K562 (cell line): Measurements from ENCODE around the gene SPTBN4. TPM values are rescaled to one million over a fixed set of nuclear protein-coding genes. Genes with fewer than 3 reads are reported as not detected.

Experiments used
- CREM ChIP-seq: IDR thresholded peaks from 2 replicates; pipeline ENCODE4 v1.6.1; 2014; ENCODE audit warnings: antibody characterized with exemption, low read depth
- CXXC5 ChIP-seq: fragments of 250-450 bp; sonication (Bioruptor Pico); IDR thresholded peaks from 2 replicates; pipeline ENCODE4 v1.8.0; 2022; ENCODE audit warnings: inconsistent platforms, mild to moderate bottlenecking, moderate library complexity
- GABPB2 ChIP-seq: fragments of 250-450 bp; sonication (Bioruptor Pico); conservative IDR thresholded peaks from 2 replicates; pipeline ENCODE4 v1.5.1; 2021; ENCODE audit warnings: mild to moderate bottlenecking
- MAZ ChIP-seq, 2 experiments: fragments of 450-650 bp in 1 of 2; sonication (generic) in 1 of 2; formaldehyde crosslinking; IDR thresholded peaks in 1 of 2; conservative IDR thresholded peaks in 1 of 2; 2 replicates each; pipeline versions ENCODE4 v1.4.0 to v1.5.0; 2020; ENCODE audit warnings: mild to moderate bottlenecking in 1 of 2, missing genetic modification reagents in 1 of 2
- MEF2D ChIP-seq: conservative IDR thresholded peaks from 2 replicates; pipeline ENCODE4 v1.6.1; 2016; ENCODE audit warnings: low read depth, missing genetic modification characterization, missing compliant biosample characterization
- PHF20 ChIP-seq: fragments of 450-650 bp; IDR thresholded peaks from 2 replicates; pipeline ENCODE4 v1.6.1; 2018; ENCODE audit not compliant: partially characterized antibody
- SIN3B ChIP-seq: fragments of 450-650 bp; IDR thresholded peaks from 2 replicates; pipeline ENCODE4 v1.6.1; 2017; ENCODE audit warnings: low read depth, mild to moderate bottlenecking, moderate library complexity
- SMC3 ChIP-seq: conservative IDR thresholded peaks from 2 replicates; pipeline ENCODE4 v1.6.1; 2011; ENCODE audit warnings: low read depth, low read length, improper control_type of control experiment; ENCODE audit not compliant: insufficient read depth
- SP1 ChIP-seq: sonication (generic); formaldehyde crosslinking; IDR thresholded peaks from 2 replicates; pipeline ENCODE4 v1.8.1; 2022; ENCODE audit warnings: mild to moderate bottlenecking, missing genetic modification reagents
- ZKSCAN1 ChIP-seq: fragments of 150-350 bp; IDR thresholded peaks from 2 replicates; pipeline ENCODE4 v1.6.1; 2016; ENCODE audit warnings: low read depth, low read length
- ZNF589 ChIP-seq: fragments of 200-800 bp; sonication (Bioruptor generic); IDR thresholded peaks from 2 replicates; pipeline ENCODE4 v1.6.1; 2016; ENCODE audit warnings: low read depth, missing genetic modification characterization, missing compliant biosample characterization
- polyA plus RNA-seq, 8 experiments: library from polyadenylated mRNA; depleted of rRNA in 4 of 8; stranded (reverse) in 5 of 8; unstranded in 3 of 8; fragments of >200 nt; fragmentation: Nextera tagmentation in 2 of 8; fragmentation: Illumina TruSeq in 1 of 8; extraction: Ambion mirVana in 2 of 8; extraction: Trizol in 1 of 8; gene quantifications; 2 replicates each; pipeline versions ENCODE4 v1.2.1 to v1.2.3, GENCODE V29; 2011 to 2014; ENCODE audit warnings: inconsistent platforms in 1 of 8, missing spikeins in 1 of 8
- total RNA-seq, 7 experiments: library from RNA; depleted of rRNA in 6 of 7; stranded (reverse); fragments of >200 nt in 6 of 7; fragmentation: Illumina TruSeq in 2 of 7; extraction: Trizol in 2 of 7; gene quantifications; 2 replicates each; pipeline versions ENCODE4 v1.2.1 to v1.2.3, GENCODE V29; 2011 to 2021; ENCODE audit warnings: low replicate concordance in 1 of 7
- TF ChIP-seq, protein P1 (sequence below): fragments of 250-450 bp; sonication (Bioruptor Pico); IDR thresholded peaks from 2 replicates; pipeline ENCODE4 v1.5.1; 2021; ENCODE audit warnings: mild to moderate bottlenecking
- TF ChIP-seq, protein P2 (sequence below): fragments of 450-650 bp; IDR thresholded peaks from 2 replicates; pipeline ENCODE4 v1.6.1; 2017; ENCODE audit warnings: mild to moderate bottlenecking, moderate library complexity

The SPTBN4 gene
- total and polyA plus RNA-seq, 9 of the 15 experiments (the other 6 are each of a cell fraction or from before 2014, with no cell fraction given), result 0.01 to 1.5 (median 0.86) TPM

DNA sequence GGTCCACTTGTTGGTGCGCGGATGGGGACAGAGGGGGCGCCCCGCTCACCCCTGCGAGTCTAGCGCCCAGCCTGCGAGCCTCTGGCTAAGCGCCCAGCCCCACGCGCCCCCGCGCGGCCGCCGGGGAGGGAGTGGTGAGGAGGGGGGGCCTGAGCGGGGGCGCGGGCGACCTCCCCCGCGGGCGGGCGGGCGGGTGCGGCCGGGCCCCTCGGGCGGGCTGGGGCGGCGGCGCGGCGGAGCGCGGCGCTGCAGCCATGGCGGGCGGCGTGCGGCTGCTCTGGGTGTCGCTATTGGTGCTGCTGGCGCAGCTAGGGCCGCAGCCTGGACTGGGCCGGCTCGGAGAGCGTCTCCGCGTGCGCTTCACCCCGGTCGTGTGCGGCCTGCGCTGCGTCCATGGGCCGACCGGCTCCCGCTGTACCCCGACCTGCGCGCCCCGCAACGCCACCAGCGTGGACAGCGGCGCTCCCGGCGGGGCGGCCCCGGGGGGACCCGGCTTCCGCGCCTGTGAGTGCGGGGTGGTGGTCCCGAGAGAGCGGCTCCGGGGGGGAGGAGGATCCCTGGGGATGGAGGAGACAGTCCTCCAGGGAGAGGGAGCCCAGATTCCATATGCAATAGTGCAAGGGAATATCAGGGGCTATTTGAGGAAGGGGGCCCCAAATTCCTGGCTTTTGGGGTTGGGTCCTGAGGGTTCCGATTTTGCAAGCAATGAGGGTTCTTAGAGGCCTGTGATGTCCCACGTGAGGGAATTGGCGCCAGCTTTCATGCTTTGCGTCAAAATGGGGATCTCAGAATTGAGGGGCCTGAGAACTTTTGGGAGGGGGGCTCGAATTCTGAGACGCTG, 134.6 kb downstream of the SPTBN4 start, which contains the start of gene LTBP4 (continued):
- TF ChIP-seq MAZ (CRISPR knock-in tag; conservative IDR thresholded peaks at IDR 0.05 in 1 of 2, IDR thresholded peaks at IDR 0.05 in 1 of 2) (peak; percentile 71 to 87; a peak in 2 of 4 replicates), CXXC5 (CRISPR knock-in tag) (peak; percentile 81), ZKSCAN1 (no peak), CREM (no peak), SIN3B (0 out of 2 replicates have a peak, but pooled peaks have one; percentile 14), ZNF589 (CRISPR knock-in tag) (no peak), SMC3 (no peak), SP1 (CRISPR knock-in tag) (no peak; the same call in 1 of the 2 replicates), GABPB2 (CRISPR knock-in tag) (no peak), MEF2D (tag) (no peak), PHF20 (no peak)
- TF ChIP-seq, protein P1, sequence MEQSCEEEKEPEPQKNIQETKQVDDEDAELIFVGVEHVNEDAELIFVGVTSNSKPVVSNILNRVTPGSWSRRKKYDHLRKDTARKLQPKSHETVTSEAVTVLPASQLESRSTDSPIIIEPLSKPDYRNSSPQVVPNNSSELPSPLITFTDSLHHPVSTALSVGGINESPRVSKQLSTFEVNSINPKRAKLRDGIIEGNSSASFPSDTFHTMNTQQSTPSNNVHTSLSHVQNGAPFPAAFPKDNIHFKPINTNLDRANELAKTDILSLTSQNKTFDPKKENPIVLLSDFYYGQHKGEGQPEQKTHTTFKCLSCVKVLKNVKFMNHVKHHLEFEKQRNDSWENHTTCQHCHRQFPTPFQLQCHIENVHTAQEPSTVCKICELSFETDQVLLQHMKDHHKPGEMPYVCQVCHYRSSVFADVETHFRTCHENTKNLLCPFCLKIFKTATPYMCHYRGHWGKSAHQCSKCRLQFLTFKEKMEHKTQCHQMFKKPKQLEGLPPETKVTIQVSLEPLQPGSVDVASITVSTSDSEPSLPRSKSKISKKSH (CRISPR knock-in tag), result no peak
- TF ChIP-seq, protein P2, sequence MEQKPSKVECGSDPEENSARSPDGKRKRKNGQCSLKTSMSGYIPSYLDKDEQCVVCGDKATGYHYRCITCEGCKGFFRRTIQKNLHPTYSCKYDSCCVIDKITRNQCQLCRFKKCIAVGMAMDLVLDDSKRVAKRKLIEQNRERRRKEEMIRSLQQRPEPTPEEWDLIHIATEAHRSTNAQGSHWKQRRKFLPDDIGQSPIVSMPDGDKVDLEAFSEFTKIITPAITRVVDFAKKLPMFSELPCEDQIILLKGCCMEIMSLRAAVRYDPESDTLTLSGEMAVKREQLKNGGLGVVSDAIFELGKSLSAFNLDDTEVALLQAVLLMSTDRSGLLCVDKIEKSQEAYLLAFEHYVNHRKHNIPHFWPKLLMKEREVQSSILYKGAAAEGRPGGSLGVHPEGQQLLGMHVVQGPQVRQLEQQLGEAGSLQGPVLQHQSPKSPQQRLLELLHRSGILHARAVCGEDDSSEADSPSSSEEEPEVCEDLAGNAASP, result no peak
